ENCODE measurements around the gene ERO1A.

The ERO1A gene

GRCh38 chr14:52602131-52602530, 93.2 kb downstream of the ERO1A start:
- no peak for TF ChIP-seq MYC (IDR thresholded peaks at IDR 0.05; ENCODE audit: low read depth, low read length)
- TF ChIP-seq MAX (IDR thresholded peaks at IDR 0.05; ENCODE audit: low read depth, low read length): no peak
- TF ChIP-seq CTCF (IDR thresholded peaks at IDR 0.05; ENCODE audit: low read depth, low read length): no peak
- no peak for TF ChIP-seq POLR2A (IDR thresholded peaks at IDR 0.05; ENCODE audit: extremely low read depth, insufficient read length)
- no peak for DNase-seq (ENCODE audit: low read depth)
- H3K4me3 ChIP-seq (ENCODE audit: low read depth, low read length): no peak overlapping the region

GRCh38 chr14:52599974-52600373, 95.4 kb downstream of the ERO1A start:
- no peak for DNase-seq (ENCODE audit: low read depth)
- no peak overlapping the region for H3K4me3 ChIP-seq (ENCODE audit: low read depth, low read length)

GRCh38 chr14:52598568-52598967, 96.8 kb downstream of the ERO1A start:
- no peak overlapping the region for H3K4me3 ChIP-seq (ENCODE audit: low read depth, low read length)
- DNase-seq (ENCODE audit: low read depth): no peak
- TF ChIP-seq POLR2A (IDR thresholded peaks at IDR 0.05; ENCODE audit: extremely low read depth, insufficient read length) (no peak), CTCF (IDR thresholded peaks at IDR 0.05; ENCODE audit: low read depth, low read length) (no peak), MYC (IDR thresholded peaks at IDR 0.05; ENCODE audit: low read depth, low read length) (no peak), MAX (IDR thresholded peaks at IDR 0.05; ENCODE audit: low read depth, low read length) (no peak)

More at GRCh38 chr14:52599974-52600373, 95.4 kb downstream of the ERO1A start:
- TF ChIP-seq CTCF (IDR thresholded peaks at IDR 0.05; ENCODE audit: low read depth, low read length) (no peak), MYC (IDR thresholded peaks at IDR 0.05; ENCODE audit: low read depth, low read length) (no peak), MAX (IDR thresholded peaks at IDR 0.05; ENCODE audit: low read depth, low read length) (no peak), POLR2A (IDR thresholded peaks at IDR 0.05; ENCODE audit: extremely low read depth, insufficient read length) (no peak)

GRCh38 chr14:52596861-52597260, 98.5 kb downstream of the ERO1A start:
- TF ChIP-seq CTCF (IDR thresholded peaks at IDR 0.05; ENCODE audit: low read depth, low read length) (no peak), POLR2A (IDR thresholded peaks at IDR 0.05; ENCODE audit: extremely low read depth, insufficient read length) (no peak), MAX (IDR thresholded peaks at IDR 0.05; ENCODE audit: low read depth, low read length) (no peak), MYC (IDR thresholded peaks at IDR 0.05; ENCODE audit: low read depth, low read length) (no peak)
- DNase-seq (ENCODE audit: low read depth): no peak

GRCh38 chr14:52596320-52596719, 99.0 kb downstream of the ERO1A start:
- TF ChIP-seq CTCF (IDR thresholded peaks at IDR 0.05; ENCODE audit: low read depth, low read length) (no peak), POLR2A (IDR thresholded peaks at IDR 0.05; ENCODE audit: extremely low read depth, insufficient read length) (no peak), MAX (IDR thresholded peaks at IDR 0.05; ENCODE audit: low read depth, low read length) (no peak), MYC (IDR thresholded peaks at IDR 0.05; ENCODE audit: low read depth, low read length) (no peak)
- no peak for DNase-seq (ENCODE audit: low read depth)
- H3K4me3 ChIP-seq (ENCODE audit: low read depth, low read length): no peak overlapping the region

More at GRCh38 chr14:52596861-52597260, 98.5 kb downstream of the ERO1A start:
- no peak overlapping the region for H3K4me3 ChIP-seq (ENCODE audit: low read depth, low read length)

GRCh38 chr14:52590318-52590717, 105.0 kb downstream of the ERO1A start:
- DNase-seq (ENCODE audit: low read depth): no peak
- TF ChIP-seq CTCF (IDR thresholded peaks at IDR 0.05; ENCODE audit: low read depth, low read length) (no peak), POLR2A (IDR thresholded peaks at IDR 0.05; ENCODE audit: extremely low read depth, insufficient read length) (no peak), MYC (IDR thresholded peaks at IDR 0.05; ENCODE audit: low read depth, low read length) (no peak), MAX (IDR thresholded peaks at IDR 0.05; ENCODE audit: low read depth, low read length) (no peak)

More at GRCh38 chr14:52590318-52590717, 105.0 kb downstream of the ERO1A start:
- no peak overlapping the region for H3K4me3 ChIP-seq (ENCODE audit: low read depth, low read length)

All from NB4 (cell line).